Measurements from ENCODE around the gene WLS.

Gene WLS

GRCh38 chr1:68227598-68227997, 4.7 kb downstream of the WLS start:
- DNase-seq (ENCODE audit: low read depth), result no peak

GRCh38 chr1:68225781-68226180, 6.5 kb downstream of the WLS start:
- no peak for DNase-seq (ENCODE audit: low read depth)

GRCh38 chr1:68223687-68224086, 8.6 kb downstream of the WLS start:
- DNase-seq (ENCODE audit: low read depth), result no peak

- no peak for DNase-seq (ENCODE audit: low read depth)
Measured at GRCh38 chr1:68221980-68222373, 10.3 kb downstream of the WLS start.

GRCh38 chr1:68221001-68221979, 11.0 kb downstream of the WLS start:
- no peak for DNase-seq (ENCODE audit: low read depth)

GRCh38 chr1:68220420-68220819, 11.9 kb downstream of the WLS start:
- no peak for DNase-seq (ENCODE audit: low read depth)

GRCh38 chr1:68218490-68218889, 13.8 kb downstream of the WLS start:
- no peak for DNase-seq (ENCODE audit: low read depth)

GRCh38 chr1:68217618-68218017, 14.7 kb downstream of the WLS start:
- DNase-seq (ENCODE audit: low read depth), result no peak

GRCh38 chr1:68217060-68217554, 15.2 kb downstream of the WLS start:
- DNase-seq (ENCODE audit: low read depth), result no peak

GRCh38 chr1:68216089-68216772, 16.1 kb downstream of the WLS start:
- no peak for DNase-seq (ENCODE audit: low read depth)

- no peak for DNase-seq (ENCODE audit: low read depth)
Measured at GRCh38 chr1:68213843-68214242, 18.5 kb downstream of the WLS start.

GRCh38 chr1:68211761-68212380, 20.5 kb downstream of the WLS start:
- DNase-seq (ENCODE audit: low read depth), result no peak

- no peak for DNase-seq (ENCODE audit: low read depth)
Measured at GRCh38 chr1:68210829-68211228, 21.5 kb downstream of the WLS start.

GRCh38 chr1:68210027-68210426, 22.3 kb downstream of the WLS start:
- DNase-seq (ENCODE audit: low read depth), result no peak

GRCh38 chr1:68206848-68207689, 25.3 kb downstream of the WLS start:
- DNase-seq (ENCODE audit: low read depth), result no peak

- DNase-seq (ENCODE audit: low read depth), result no peak
Measured at GRCh38 chr1:68205794-68206358, 26.4 kb downstream of the WLS start.

GRCh38 chr1:68204977-68205630, 27.2 kb downstream of the WLS start:
- no peak for DNase-seq (ENCODE audit: low read depth)

GRCh38 chr1:68202239-68202832, 30.0 kb downstream of the WLS start:
- no peak for DNase-seq (ENCODE audit: low read depth)

- DNase-seq (ENCODE audit: low read depth), result no peak
Measured at GRCh38 chr1:68201546-68202238, 30.6 kb downstream of the WLS start.

- no peak for DNase-seq (ENCODE audit: low read depth)
Measured at GRCh38 chr1:68199603-68200002, 32.7 kb downstream of the WLS start.

Data from activated T-cell treated with anti-CD3 and anti-CD28 coated beads for 1 hour (primary cell).